Cerebellar cortex (tissue), 1 donor: ENCODE data around the gene CCNY.
"Not testable (repeated sequence)": the region's sequence is repeated elsewhere in the genome, so short reads cannot be mapped to it uniquely, and the experiment has no call there.

ENCODE experiments used
- DNase-seq: peaks from one replicate; pipeline ENCODE4 v3.0.0-alpha.2; 2015; ENCODE audit warnings: low spot score

The CCNY gene

GRCh38 chr10:35336084-35336831 lies at the start of gene CCNY:
TSS of gene CCNY (plus strand) at chr10:35336509. CDS start at chr10:35337054, 545 bp downstream.
- DNase-seq, result peak; percentile 44

- DNase-seq, result no peak
Measured at GRCh38 chr10:35289198-35289597, 47.1 kb upstream of the CCNY start.

- no peak for DNase-seq
Measured at GRCh38 chr10:35294506-35294905, 41.8 kb upstream of the CCNY start.

- no peak for DNase-seq
Measured at GRCh38 chr10:35299016-35299415, 37.3 kb upstream of the CCNY start.

GRCh38 chr10:35300063-35300699 lies 36.1 kb upstream of the CCNY start:
- no peak for DNase-seq

GRCh38 chr10:35304649-35305048 lies 31.7 kb upstream of the CCNY start:
- no peak for DNase-seq

GRCh38 chr10:35306852-35307251 lies 29.5 kb upstream of the CCNY start:
- no peak for DNase-seq

GRCh38 chr10:35307297-35307696 lies 29.0 kb upstream of the CCNY start:
- DNase-seq, result no peak

- no peak for DNase-seq
Measured at GRCh38 chr10:35308809-35309208, 27.5 kb upstream of the CCNY start.

- DNase-seq, result not testable (repeated sequence)
Measured at GRCh38 chr10:35314142-35314541, 22.2 kb upstream of the CCNY start.

GRCh38 chr10:35315235-35315634 lies 21.1 kb upstream of the CCNY start:
- not testable (repeated sequence) for DNase-seq

- no peak for DNase-seq
Measured at GRCh38 chr10:35316218-35316967, 19.9 kb upstream of the CCNY start.

- no peak for DNase-seq
Measured at GRCh38 chr10:35318551-35318950, 17.8 kb upstream of the CCNY start.

GRCh38 chr10:35320341-35320740 lies 16.0 kb upstream of the CCNY start:
- no peak for DNase-seq

GRCh38 chr10:35322636-35323035 lies 13.7 kb upstream of the CCNY start:
- no peak for DNase-seq

GRCh38 chr10:35324196-35324595 lies 12.1 kb upstream of the CCNY start:
- DNase-seq, result no peak

- DNase-seq, result no peak
Measured at GRCh38 chr10:35326466-35327235, 9.7 kb upstream of the CCNY start.

- DNase-seq, result no peak
Measured at GRCh38 chr10:35327790-35328403, 8.4 kb upstream of the CCNY start.

GRCh38 chr10:35328404-35329037 lies 7.8 kb upstream of the CCNY start:
- DNase-seq, result no peak

GRCh38 chr10:35329520-35329919 lies 6.8 kb upstream of the CCNY start:
- no peak for DNase-seq
